GM19099 (cell line): ENCODE measurements around the gene PSMA6.

Experiments
- POLR2A ChIP-seq: IDR thresholded peaks from 3 replicates; pipeline ENCODE4 v1.6.1; 2011; ENCODE audit warnings: low read depth; ENCODE audit not compliant: insufficient read length; ENCODE audit errors: extremely low read depth

Gene PSMA6

DNA sequence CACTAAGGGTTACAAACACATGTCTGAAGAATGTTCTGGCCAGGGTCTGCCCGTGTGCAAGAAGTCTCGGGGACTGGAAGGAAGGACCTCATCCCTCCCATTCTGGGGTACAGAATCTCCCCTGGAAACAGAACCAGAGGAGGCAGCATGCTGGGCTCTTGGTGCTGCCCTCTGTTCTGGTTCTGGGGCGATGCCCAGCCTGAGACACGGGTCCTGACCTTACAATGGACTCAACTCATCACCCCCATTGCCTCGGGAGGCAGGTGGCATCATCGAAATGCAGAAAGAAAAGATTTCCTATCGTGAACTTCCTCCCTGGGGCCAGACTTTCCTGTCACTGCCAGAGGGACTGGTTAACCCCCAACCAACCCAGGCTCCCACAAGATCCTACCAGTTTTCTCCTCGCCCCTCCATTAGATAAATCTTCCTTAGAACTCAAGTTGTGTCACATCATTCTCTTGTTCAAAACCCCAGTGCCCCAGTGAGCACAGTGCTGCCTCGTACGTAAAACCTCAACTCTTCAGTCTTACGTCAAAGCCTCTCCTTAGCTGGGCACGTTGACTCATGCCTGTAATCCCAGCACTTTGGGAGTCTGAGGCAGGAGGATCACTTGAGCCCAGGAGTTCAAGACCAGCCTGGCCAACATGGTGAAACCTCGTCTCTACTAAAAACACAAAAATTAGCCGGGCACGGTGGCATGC, 52.1 kb downstream of the PSMA6 start:
- TF ChIP-seq POLR2A: no peak

DNA sequence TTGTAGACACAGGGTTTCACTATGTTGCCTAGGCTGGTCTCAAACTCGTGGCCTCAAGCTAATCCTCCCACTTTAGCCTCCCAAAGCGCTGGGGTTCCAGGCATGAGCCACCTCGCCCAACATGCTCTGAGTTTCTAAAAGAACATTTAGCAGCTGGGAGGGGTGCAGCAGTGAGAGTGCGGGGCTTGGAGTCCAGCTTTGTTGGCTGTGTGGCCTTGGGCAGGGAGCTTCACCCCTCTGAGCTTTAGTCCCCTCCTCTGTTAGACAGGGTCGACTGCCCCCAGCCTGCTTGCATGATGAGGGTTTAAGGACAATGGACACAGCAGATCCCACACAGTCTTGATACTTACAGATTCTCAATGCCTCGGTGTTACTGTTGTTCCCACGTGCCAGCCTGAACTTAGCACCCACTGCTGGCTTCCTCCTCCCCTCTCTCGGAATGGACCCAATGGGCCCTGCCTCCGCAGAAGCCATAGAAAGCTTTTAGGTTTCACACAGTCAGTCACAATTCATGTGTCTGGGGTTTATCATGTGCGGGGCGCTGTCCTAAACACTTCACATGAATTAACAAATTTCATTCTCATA, 54.6 kb downstream of the PSMA6 start:
- TF ChIP-seq POLR2A: no peak

DNA sequence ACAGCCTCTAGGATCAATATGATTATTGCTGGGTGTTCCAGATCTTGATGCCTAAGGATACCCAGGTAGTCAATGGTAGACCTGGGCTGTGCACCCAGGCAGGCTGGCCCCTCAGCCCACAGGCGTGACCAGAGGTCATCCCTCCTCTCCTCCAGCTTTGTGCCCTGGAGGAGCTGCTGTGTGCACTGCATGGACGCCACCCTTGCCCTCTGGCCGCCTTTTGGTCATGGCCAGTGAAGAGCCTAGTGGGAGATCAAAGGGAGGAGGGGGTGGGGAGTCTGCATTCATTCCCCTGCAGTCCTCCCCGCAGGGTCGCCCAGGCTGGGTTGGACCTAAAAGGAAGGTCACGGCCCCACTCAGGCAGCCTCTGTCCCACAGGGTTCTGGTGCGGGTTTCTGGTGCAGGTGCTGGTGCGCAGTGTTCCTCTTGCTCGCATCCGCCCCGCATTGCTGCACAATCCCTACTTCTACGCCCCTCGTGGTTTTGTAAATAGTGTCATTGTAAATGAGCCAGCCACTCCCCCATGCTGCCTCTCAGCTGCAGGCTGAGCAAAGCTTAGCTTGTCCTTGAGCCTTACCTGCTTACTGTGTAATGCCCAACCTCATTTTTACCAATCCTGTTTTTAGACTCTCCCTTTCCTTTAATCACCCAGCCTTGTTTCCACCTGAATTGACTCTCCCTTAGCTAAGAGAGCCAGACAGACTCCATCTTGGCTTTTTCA, 55.3 kb downstream of the PSMA6 start:
- TF ChIP-seq POLR2A: no peak

DNA sequence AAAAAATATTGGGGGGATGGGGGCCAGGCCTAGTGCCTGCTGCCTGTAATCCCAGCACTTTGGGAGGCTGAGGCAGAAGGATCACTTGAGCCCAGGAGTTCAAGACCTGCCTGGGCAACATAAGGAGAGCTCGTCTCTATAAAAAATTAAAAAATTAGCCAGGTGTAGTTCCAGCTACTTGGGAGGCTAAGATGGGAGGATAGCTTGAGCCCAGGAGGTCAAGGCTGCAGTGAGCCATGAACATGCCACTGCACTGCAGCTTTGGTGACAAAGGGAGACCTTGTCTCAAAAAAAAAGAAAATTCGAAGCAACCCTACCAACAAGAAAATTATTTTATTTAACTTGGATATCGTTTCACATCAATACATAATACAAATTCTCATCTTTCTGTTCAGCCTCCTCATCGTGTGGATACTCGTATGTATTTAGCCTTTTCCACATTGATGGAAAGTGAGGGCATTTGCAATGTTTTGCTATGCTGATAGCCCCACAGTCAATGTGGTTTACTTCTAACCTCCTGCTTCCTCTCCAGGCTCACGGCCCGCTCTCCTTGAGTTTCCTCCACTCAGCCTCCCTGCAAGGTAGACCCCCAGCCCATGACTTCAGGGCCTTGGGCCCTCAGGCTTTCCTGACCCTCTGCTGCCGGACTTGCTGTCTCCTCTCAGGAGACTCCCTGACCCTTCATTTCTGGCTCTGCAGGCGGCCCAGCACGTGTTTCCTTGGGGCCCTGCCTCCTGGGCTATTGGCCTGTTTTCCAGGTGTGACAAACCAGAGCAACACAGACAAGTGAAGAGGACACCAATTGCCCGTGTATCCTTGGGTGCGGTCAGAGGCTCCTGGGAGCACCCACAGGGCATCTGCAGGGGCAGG, 57.5 kb downstream of the PSMA6 start:
- TF ChIP-seq POLR2A: no peak

DNA sequence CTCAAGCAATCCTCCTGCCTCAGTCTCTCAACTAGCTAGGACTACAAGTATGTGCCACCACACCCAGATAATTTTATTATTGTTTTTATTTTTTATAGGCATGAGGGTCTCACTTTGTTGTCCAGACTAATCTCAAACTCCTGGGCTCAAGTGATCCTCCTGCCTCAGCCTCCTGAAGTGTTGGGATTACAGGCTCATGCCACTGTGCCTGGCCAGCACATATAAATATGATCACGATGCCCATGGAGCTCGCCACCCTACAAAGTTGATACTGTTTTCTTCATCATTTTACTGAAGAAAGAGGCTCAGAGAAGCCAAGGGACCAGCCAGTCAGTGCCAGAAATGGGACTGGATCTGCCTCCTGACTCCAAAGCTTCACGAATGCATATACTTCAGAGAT, 59.3 kb downstream of the PSMA6 start:
- TF ChIP-seq POLR2A: no peak

DNA sequence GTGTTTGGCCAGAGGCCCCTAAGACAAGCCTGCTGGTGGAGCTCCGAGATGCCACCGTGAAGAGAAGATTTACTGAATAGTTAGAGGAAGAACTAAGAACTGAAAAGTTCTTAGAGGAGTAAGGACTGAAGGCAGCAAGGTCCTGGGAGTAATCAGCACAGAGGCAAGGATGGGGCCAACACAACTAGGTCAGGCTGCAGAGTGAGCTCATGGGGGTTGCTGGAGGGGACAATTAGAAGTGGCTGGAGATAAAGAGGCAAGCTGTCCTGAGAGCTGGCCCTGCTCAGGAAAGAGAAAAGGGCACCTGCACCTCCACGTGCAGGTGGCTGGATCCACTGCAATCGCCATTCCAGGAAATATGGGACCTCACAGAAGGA, 59.7 kb downstream of the PSMA6 start:
- TF ChIP-seq POLR2A: no peak

DNA sequence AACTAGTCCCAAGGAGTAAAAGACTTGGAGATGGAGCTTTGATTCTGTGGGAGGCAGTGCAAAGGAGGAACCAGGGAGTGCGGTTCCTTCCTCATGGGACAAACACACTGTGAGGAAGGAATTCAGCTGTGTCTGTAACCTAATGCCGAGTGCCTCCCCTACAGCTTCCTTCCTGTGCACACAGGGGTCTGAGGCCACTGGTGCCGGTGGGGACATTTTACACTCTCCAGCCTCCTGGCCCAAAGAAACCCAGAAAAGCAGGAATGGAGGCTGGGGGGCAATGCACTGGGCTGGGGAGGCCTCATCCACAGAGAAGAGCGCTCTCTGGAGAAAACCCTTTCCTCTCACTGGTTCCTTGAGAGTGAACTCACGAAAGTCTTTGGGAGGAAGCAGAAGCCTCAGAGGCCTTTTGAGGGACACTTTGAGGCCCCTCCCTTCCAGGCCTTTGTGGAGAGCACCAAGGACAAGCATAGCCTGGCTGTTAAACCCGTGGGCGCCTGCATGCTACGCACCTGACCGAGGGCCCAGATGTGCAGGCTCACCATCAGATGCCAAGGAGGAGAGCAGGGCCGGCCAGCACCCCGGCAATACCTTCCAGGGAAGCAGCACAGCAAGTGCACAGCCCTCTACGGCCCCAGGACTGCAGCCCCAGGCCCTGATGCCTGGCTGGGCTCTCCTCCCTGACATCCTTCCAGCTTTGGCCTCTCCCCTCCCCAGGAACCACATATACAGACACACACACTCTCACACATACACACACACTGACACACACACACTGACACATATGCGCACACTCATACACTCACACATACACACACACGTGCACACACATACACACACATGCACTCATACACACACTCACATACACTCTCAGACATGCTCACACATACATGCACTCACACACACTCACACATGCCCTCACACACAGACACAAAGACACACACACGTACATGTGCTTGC, 60.4 kb downstream of the PSMA6 start:
- TF ChIP-seq POLR2A: no peak

DNA sequence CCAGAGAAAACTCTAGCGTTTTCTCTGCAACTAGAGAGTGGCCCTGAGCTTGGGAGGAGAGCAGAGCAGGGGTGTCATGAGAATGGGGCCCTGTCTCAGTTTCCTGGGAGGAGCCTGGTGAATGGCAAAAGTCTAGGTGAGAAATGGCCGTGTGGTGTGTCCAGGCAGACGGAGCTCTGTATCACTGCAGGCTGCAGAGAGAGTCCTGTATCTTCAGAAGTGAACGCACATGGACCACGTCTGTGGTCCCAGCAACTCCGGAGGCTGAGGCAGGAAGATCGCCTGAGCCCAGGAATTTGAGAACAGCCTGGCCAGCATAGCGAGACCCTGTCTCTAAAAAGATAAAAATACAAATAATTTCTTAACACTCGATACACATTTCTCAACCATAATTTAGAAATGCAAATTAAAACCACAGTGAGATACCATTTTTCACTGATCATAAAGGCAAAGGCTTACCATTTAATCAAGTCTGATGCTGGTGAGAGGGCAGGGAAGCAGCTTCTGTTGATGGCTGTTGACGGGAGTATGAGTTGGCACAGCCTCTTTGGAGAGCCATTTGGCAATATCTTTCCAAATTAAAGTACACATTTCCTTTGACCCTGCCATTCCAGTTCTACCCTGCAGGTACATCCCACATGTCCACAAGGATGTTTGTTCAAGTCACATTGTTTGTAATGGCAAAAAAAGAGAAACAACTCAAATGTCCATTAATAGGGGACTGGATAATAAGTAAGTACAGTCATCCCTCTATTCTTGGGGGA, 61.4 kb downstream of the PSMA6 start:
- no peak for TF ChIP-seq POLR2A

DNA sequence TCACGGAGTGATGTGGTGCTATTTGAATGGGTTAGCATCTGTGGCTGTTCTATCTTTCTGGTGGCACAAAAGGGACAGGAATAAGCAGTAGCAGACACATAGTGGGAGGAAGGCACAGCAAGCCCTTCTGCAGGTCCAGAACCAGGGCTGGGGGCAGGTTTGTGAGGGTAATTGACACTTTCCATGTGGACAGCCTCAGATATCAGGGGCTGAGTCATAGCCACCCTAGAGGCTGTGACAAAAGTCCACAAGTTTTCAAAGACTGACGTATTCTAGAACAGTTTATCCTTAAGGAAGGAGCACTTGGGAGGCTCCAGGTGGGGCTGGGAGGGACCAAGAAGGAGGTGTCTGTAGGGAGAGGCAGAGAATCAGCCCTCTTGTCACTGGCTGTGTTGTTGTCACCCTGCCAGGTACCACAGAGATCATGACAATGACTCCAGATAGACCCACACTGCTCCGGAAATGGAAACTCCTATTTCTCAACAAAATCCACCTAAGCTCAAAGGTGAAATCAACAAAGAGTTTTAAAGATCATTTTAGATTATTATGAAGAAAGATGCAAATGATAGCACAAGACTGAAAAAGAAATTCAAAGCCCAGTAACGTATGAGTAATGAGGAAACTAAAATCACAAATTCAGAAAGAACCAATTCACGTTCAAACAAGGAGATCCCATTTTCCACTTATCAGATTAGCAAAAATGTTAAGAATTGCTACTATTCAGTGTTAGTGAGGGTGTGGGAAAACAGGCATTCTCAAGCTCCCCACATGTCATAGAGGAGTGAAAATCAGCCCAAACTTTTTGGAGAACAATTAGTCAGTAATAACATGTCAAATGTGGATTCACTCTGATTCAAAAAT, 64.0 kb downstream of the PSMA6 start:
- no peak for TF ChIP-seq POLR2A

DNA sequence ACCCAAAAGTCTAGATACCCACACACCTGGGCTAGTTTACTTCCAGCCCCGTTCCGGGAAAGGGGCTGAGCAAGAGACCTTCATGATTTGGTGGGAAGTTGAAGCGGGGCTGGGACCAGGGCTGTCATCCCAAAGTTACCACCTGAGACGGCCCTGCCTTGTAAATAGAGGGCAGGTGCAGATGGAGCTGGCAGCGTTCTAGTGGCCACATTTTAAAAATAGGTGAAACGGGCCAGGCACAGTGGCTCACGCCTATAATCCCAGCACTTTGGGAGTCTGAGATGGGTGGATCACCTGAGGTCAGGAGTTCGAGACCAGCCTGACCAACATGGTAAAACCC, 68.9 kb downstream of the PSMA6 start:
- no peak for TF ChIP-seq POLR2A

DNA sequence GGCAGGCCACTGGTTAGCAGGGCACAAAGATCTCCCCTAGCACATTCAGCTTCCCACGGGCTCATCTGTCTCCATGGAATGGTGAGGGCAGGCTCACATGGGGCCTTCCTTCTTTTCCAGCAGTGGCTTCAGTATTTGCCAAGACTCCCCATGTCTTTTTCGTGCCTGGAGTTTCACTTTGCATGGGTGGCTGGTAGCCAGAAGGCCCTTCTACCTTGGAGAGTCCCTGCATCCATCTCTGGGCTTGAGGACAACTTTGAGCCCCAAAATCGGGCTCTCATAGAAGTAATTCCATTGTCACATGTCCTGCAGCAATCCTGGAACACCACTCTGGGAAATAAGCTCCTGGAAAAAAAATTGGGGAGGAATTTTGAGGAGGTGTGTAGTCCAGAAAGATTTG, 70.3 kb downstream of the PSMA6 start:
- no peak for TF ChIP-seq POLR2A

DNA sequence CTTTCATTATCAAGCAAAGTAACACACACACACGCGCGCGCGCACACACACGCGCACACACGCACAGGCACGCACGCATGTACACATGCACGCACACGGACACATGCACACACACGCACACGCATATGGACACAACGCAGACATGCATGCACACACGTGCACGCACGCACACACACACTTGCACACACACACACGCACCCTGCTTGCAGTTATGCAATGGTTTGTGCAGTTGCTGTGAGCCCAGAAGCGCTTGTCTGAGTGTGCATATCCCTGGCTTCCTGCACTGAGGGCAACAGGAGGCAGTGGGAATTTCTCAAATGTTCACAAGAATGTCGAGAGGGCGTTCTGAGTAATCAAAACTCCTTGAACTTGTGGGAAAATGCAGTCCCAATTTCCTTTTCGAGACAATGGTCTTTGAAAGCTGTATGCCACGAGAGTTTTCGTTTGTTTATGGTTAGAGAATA, 70.8 kb downstream of the PSMA6 start:
- no peak for TF ChIP-seq POLR2A
